K562 (cell line): ENCODE measurements around the gene FGFBP3. TPM values are rescaled to one million over a fixed set of nuclear protein-coding genes. Genes with fewer than 3 reads are reported as not detected.

ENCODE experiments used
- BHLHE40 ChIP-seq: IDR thresholded peaks from 2 replicates; pipeline ENCODE4 v1.6.1; 2011; ENCODE audit warnings: low read length, improper control_type of control experiment
- CBFB ChIP-seq: sonication (generic); formaldehyde crosslinking; IDR thresholded peaks from 2 replicates; pipeline ENCODE4 v1.4.0; 2020; ENCODE audit warnings: mild to moderate bottlenecking, missing genetic modification reagents
- CUX1 ChIP-seq: fragments of 200-800 bp; sonication (Bioruptor generic); IDR thresholded peaks from 2 replicates; pipeline ENCODE4 v1.6.1; 2016; ENCODE audit warnings: missing genetic modification characterization, missing compliant biosample characterization
- HOMEZ ChIP-seq: fragments of 250-450 bp; sonication (Bioruptor Pico); IDR thresholded peaks from 2 replicates; pipeline ENCODE4 v1.4.0; 2020; ENCODE audit warnings: mild to moderate bottlenecking, moderate library complexity
- L3MBTL2 ChIP-seq: fragments of 450-650 bp; IDR thresholded peaks from 2 replicates; pipeline ENCODE4 v1.6.1; 2016; ENCODE audit warnings: mild to moderate bottlenecking, moderate library complexity
- NFYB ChIP-seq: IDR thresholded peaks from 2 replicates; pipeline ENCODE4 v1.6.1; 2011; ENCODE audit warnings: mild to moderate bottlenecking, moderate library complexity; ENCODE audit not compliant: insufficient read length; ENCODE audit errors: extremely low read depth
- SETDB1 ChIP-seq: IDR thresholded peaks from one replicate; pipeline ENCODE4 v1.6.1; 2012; ENCODE audit warnings: low read length, control low read depth, inconsistent platforms
- SPI1 ChIP-seq: IDR thresholded peaks from 2 replicates; pipeline ENCODE4 v1.6.1; 2011; ENCODE audit warnings: low read depth, low read length, control low read depth, borderline replicate concordance
- TAF9B ChIP-seq: fragments of 450-650 bp; IDR thresholded peaks from 2 replicates; pipeline ENCODE4 v1.6.1; 2018; ENCODE audit warnings: mild to moderate bottlenecking; ENCODE audit not compliant: partially characterized antibody
- TGIF2 ChIP-seq: sonication (generic); formaldehyde crosslinking; IDR thresholded peaks from 2 replicates; pipeline ENCODE4 v1.8.1; 2022; ENCODE audit warnings: mild to moderate bottlenecking, missing genetic modification reagents, moderate library complexity
- TRIM24 ChIP-seq, 2 experiments: fragments of 450-650 bp; IDR thresholded peaks; 2 replicates each; pipeline ENCODE4 v1.6.1; 2016
- ZFP30 ChIP-seq: fragments of 250-450 bp; sonication (Bioruptor Pico); IDR thresholded peaks from 2 replicates; pipeline ENCODE4 v1.8.0; 2022; ENCODE audit warnings: moderate library complexity, mild to moderate bottlenecking, inconsistent platforms, borderline replicate concordance
- ZNF347 ChIP-seq: fragments of 450-650 bp; formaldehyde crosslinking; IDR thresholded peaks from 2 replicates; pipeline ENCODE4 v1.4.0; 2020; ENCODE audit warnings: low read depth, mild to moderate bottlenecking, moderate library complexity
- ZNF431 ChIP-seq: sonication (generic); formaldehyde crosslinking; IDR thresholded peaks from 2 replicates; pipeline ENCODE4 v1.8.0; 2022; ENCODE audit warnings: mild to moderate bottlenecking, missing genetic modification reagents
- polyA plus RNA-seq, 8 experiments: library from polyadenylated mRNA; depleted of rRNA in 4 of 8; stranded (reverse) in 5 of 8; unstranded in 3 of 8; fragments of >200 nt; fragmentation: Nextera tagmentation in 2 of 8; fragmentation: Illumina TruSeq in 1 of 8; extraction: Ambion mirVana in 2 of 8; extraction: Trizol in 1 of 8; gene quantifications; 2 replicates each; pipeline versions ENCODE4 v1.2.1 to v1.2.3, GENCODE V29; 2011 to 2014; ENCODE audit warnings: inconsistent platforms in 1 of 8, missing spikeins in 1 of 8
- total RNA-seq, 7 experiments: library from RNA; depleted of rRNA in 6 of 7; stranded (reverse); fragments of >200 nt in 6 of 7; fragmentation: Illumina TruSeq in 2 of 7; extraction: Trizol in 2 of 7; gene quantifications; 2 replicates each; pipeline versions ENCODE4 v1.2.1 to v1.2.3, GENCODE V29; 2011 to 2021; ENCODE audit warnings: low replicate concordance in 1 of 7

Gene FGFBP3
- total and polyA plus RNA-seq, 9 of the 15 experiments (the other 6 are each of a cell fraction or from before 2014, with no cell fraction given): 0.58 to 3.0 (median 1.5) TPM

- TF ChIP-seq NFYB (no peak), TAF9B (peak; percentile 71), SETDB1 (no peak), ZFP30 (CRISPR knock-in tag) (no peak), HOMEZ (no peak), SPI1 (no peak), CBFB (CRISPR knock-in tag) (no peak), BHLHE40 (peak; percentile 78), L3MBTL2 (peak; percentile 91), ZNF347 (CRISPR knock-in tag) (no peak), CUX1 (CRISPR knock-in tag) (no peak), TRIM24 (IDR thresholded peaks at IDR 0.05) (no peak), ZNF431 (CRISPR knock-in tag) (no peak; the same call in 1 of the 2 replicates), TGIF2 (CRISPR knock-in tag) (peak; percentile 91; the same call in 1 of the 2 replicates)
These were observed 14.3 kb upstream of the FGFBP3 start, which contains the start of gene BTAF1 (continued) for GRCh38 chr10:91923371-91924211.
